ENCODE measurements around the gene WDHD1.
"Not testable (repeated sequence)": the region's sequence is repeated elsewhere in the genome, so short reads cannot be mapped to it uniquely, and the experiment has no call there.

The WDHD1 gene

GRCh38 chr14:54902521-54903420, 124.1 kb downstream of the WDHD1 start, which contains the start of gene GCH1:
Gene GCH1, minus strand, starts transcription at chr14:54902826. Its CDS starts 163 bp downstream, at chr14:54902663.
- no peak for DNase-seq (ENCODE audit: extremely low read depth, low read depth)
- TF ChIP-seq CTCF (IDR thresholded peaks at IDR 0.05; ENCODE audit: low read depth, low read length): peak; percentile 23

GRCh38 chr14:54902143-54902520, 124.8 kb downstream of the WDHD1 start:
- TF ChIP-seq CTCF (IDR thresholded peaks at IDR 0.05; ENCODE audit: low read depth, low read length): no peak; the same call in 1 of the 2 replicates
- DNase-seq (ENCODE audit: extremely low read depth, low read depth): no peak

- no peak for DNase-seq (ENCODE audit: extremely low read depth, low read depth)
Observed at GRCh38 chr14:54901380-54902142, 125.3 kb downstream of the WDHD1 start.

GRCh38 chr14:54899573-54899972, 127.3 kb downstream of the WDHD1 start:
- DNase-seq (ENCODE audit: extremely low read depth, low read depth): no peak
- no peak for TF ChIP-seq CTCF (IDR thresholded peaks at IDR 0.05; ENCODE audit: low read depth, low read length)

More at GRCh38 chr14:54901380-54902142, 125.3 kb downstream of the WDHD1 start:
- TF ChIP-seq CTCF (IDR thresholded peaks at IDR 0.05; ENCODE audit: low read depth, low read length): no peak

GRCh38 chr14:54897809-54898555, 128.9 kb downstream of the WDHD1 start:
- not testable (repeated sequence) for DNase-seq (ENCODE audit: extremely low read depth, low read depth)

GRCh38 chr14:54895683-54896082, 131.2 kb downstream of the WDHD1 start:
- no peak for TF ChIP-seq CTCF (IDR thresholded peaks at IDR 0.05; ENCODE audit: low read depth, low read length)
- DNase-seq (ENCODE audit: extremely low read depth, low read depth): no peak

GRCh38 chr14:54894995-54895394, 131.9 kb downstream of the WDHD1 start:
- TF ChIP-seq CTCF (IDR thresholded peaks at IDR 0.05; ENCODE audit: low read depth, low read length): no peak
- DNase-seq (ENCODE audit: extremely low read depth, low read depth): no peak

Measured in AG09319 (cell line).